ENCODE results near the gene PRKG1. TPM values are rescaled to one million over a fixed set of nuclear protein-coding genes. Genes with fewer than 3 reads are reported as not detected.

The PRKG1 gene
- total RNA-seq, 1 experiment from 2014 or later = 10.4 TPM

GRCh38 chr10:52314822-52315552 lies 1240.7 kb downstream of the PRKG1 start:
- peaks cover 18% of the 10 kb centered on the region for H3K23me2 ChIP-seq (ENCODE audit: insufficient read length, low read depth, low read length, poor library complexity, severe bottlenecking)
- no peak overlapping the region for H2BK20ac ChIP-seq (ENCODE audit: low read depth, low read length, poor library complexity, severe bottlenecking)
- H4K20me1 ChIP-seq (ENCODE audit: control insufficient read depth, insufficient read depth, insufficient read length) = peaks cover 4% of the 10 kb centered on the region
- no peak overlapping the region for H3K9ac ChIP-seq (ENCODE audit: extremely low read depth, insufficient read length, low read length)
- H3T11ph ChIP-seq (ENCODE audit: low read length) = no peak overlapping the region
- no peak overlapping the region for H2BK12ac ChIP-seq (ENCODE audit: insufficient read length, low read depth, low read length)
- no peak overlapping the region for H3K18ac ChIP-seq (ENCODE audit: insufficient read length, low read depth, low read length)
- no peak overlapping the region for H4K91ac ChIP-seq (ENCODE audit: insufficient read length, low read depth, low read length)
- peaks cover 50% of the 10 kb centered on the region for H3K27me3 ChIP-seq (ENCODE audit: insufficient read depth, low read length)
- H3K9me3 ChIP-seq (ENCODE audit: control insufficient read depth, low read depth, low read length) = no peaks in the 10 kb centered on the region
- no peaks in the 10 kb centered on the region for H3K79me2 ChIP-seq (ENCODE audit: insufficient read depth, low read length)
- H3K79me1 ChIP-seq (ENCODE audit: insufficient read depth, low read depth, low read length, poor library complexity, severe bottlenecking) = no peaks in the 10 kb centered on the region
- no peak overlapping the region for H2BK15ac ChIP-seq (ENCODE audit: low read depth, low read length)
- H3K4me1 ChIP-seq (ENCODE audit: insufficient read depth, low read length) = 0 out of 2 replicates have a peak, but pooled peaks cover 2% of the 10 kb centered on the region
- no peak overlapping the region for H2BK120ac ChIP-seq (ENCODE audit: low read depth, low read length, poor library complexity, severe bottlenecking)
- peaks cover 85% of the 10 kb centered on the region for H3K27me3 Mint-ChIP-seq (ENCODE audit: low read depth)
- H4K5ac ChIP-seq (ENCODE audit: insufficient read length, low read depth, low read length) = no peak overlapping the region
- H3K4me1 Mint-ChIP-seq = peaks cover 12 to 13% of the 10 kb centered on the region in 2 experiments
- no peak overlapping the region for H3K27ac Mint-ChIP-seq
- no peaks in the 10 kb centered on the region; a peak in 1 of 5 replicates for H3K9me3 Mint-ChIP-seq
- no peak overlapping the region for H3K23ac ChIP-seq (ENCODE audit: insufficient read length, low read depth, low read length)
- H3K14ac ChIP-seq (ENCODE audit: insufficient read depth, low read length) = no peak overlapping the region
- no peak overlapping the region for H3K27ac ChIP-seq (ENCODE audit: insufficient read length, low read depth, low read length)
- no peak overlapping the region for H3K56ac ChIP-seq (ENCODE audit: insufficient read length, low read depth, low read length)
- no peak for DNase-seq
- TF ChIP-seq, protein P1, sequence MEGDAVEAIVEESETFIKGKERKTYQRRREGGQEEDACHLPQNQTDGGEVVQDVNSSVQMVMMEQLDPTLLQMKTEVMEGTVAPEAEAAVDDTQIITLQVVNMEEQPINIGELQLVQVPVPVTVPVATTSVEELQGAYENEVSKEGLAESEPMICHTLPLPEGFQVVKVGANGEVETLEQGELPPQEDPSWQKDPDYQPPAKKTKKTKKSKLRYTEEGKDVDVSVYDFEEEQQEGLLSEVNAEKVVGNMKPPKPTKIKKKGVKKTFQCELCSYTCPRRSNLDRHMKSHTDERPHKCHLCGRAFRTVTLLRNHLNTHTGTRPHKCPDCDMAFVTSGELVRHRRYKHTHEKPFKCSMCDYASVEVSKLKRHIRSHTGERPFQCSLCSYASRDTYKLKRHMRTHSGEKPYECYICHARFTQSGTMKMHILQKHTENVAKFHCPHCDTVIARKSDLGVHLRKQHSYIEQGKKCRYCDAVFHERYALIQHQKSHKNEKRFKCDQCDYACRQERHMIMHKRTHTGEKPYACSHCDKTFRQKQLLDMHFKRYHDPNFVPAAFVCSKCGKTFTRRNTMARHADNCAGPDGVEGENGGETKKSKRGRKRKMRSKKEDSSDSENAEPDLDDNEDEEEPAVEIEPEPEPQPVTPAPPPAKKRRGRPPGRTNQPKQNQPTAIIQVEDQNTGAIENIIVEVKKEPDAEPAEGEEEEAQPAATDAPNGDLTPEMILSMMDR (conservative IDR thresholded peaks at IDR 0.05) = no peak
- peak overlapping the region; percentile 66 to 87 for H3K4me3 Mint-ChIP-seq
- no peak overlapping the region for H2AFZ ChIP-seq (ENCODE audit: low read length)
- H3K4ac ChIP-seq (ENCODE audit: low read depth, low read length) = no peak overlapping the region
- no peak overlapping the region for H2BK5ac ChIP-seq (ENCODE audit: insufficient read length, low read length)
- no peak overlapping the region for H2AK5ac ChIP-seq (ENCODE audit: insufficient read length, low read length)
- H3K4me2 ChIP-seq (ENCODE audit: insufficient read depth, insufficient read length, low read length) = peak overlapping the region; percentile 68
- no peak overlapping the region for H4K8ac ChIP-seq (replicated peaks; ENCODE audit: insufficient read length, low read depth, low read length)
- H3K36me3 Mint-ChIP-seq (ENCODE audit: insufficient read depth in 1 of 3, low read depth in 3 of 3) = no peaks in the 10 kb centered on the region
- WGBS (ENCODE audit: extremely low coverage, insufficient read length, low lambda C conversion rate) = no CpG with 5 or more reads among the region's 36 CpGs

Data from H9 (cell line).